CD4-positive, alpha-beta T cell treated with Interleukin-4 for 4 hours (primary cell): ENCODE measurements around the gene DUSP22.

ENCODE experiments used
- DNase-seq: peaks from one replicate; pipeline ENCODE4 v3.0.0-alpha.2; 2020

Gene DUSP22

GRCh38 chr6:311679-312220 is 19.5 kb downstream of the DUSP22 start:
- DNase-seq, result no peak

DNA sequence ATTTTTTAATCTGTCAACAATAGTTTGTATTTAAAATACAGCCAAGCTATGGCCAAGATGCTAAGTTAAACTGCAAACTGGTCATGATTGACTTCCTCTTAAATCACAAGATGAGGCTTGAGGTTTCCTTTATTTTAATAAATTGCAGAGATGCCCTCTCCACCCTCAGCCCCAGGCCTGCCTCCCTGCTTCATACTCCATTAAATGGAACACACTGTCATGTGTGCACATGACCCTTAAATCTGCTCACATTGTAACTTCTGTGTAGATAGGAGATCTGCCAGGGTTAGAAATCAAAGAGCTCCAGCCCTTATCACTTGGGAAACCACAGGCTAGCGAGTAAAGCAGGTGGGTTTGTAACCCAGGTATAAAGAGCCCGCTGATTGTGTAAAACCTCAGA is 20.8 kb downstream of the DUSP22 start:
- DNase-seq, result peak; percentile 33

GRCh38 chr6:313917-314316 is 21.6 kb downstream of the DUSP22 start:
- DNase-seq, result no peak

DNA sequence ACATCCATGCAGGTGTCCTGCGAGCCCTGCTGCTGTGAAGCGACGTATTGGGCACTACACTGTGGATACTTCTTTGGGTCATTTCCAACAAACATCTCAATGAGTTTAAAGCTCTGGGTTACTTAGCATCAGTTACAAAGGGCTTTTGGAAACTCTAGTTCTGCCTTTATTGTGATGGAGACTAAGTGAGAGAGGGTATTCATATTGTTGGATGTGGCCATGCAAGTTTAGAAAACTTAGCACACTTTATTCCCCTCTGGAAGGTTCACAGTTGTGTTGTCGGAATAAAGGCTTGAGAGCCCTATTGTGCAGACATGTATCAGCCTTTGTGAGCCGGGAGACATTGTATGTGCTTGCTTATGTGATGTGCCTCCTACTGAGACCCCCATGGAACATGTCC is 22.1 kb downstream of the DUSP22 start:
- DNase-seq, result no peak

DNA sequence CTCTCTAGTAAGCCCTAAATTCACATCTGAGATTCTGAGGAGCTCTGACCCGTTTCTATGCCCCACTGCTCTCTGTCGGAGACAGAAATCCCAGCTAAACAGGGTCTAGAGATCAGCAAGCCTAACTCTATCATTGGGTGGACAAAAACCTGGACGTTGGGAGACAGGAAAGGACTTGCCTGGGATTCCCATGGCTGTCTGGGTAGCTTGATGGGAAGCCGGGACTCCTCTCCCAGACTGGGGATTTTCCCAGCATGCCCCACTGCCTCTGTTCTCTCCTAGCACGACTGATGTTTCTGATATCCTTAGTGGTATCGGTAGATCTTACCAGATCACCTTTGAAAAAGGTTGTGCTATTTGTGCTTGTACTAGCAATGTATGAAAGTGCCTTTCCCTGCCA is 22.9 kb downstream of the DUSP22 start:
- no peak for DNase-seq

- DNase-seq, result no peak
Observed at GRCh38 chr6:315921-316752, 23.9 kb downstream of the DUSP22 start.

GRCh38 chr6:316753-317038 is 24.4 kb downstream of the DUSP22 start:
- DNase-seq, result no peak

GRCh38 chr6:317060-317447 is 24.8 kb downstream of the DUSP22 start:
- no peak for DNase-seq

- no peak for DNase-seq
Observed at GRCh38 chr6:317448-318144, 25.3 kb downstream of the DUSP22 start.

- no peak for DNase-seq
Observed at GRCh38 chr6:318243-318890, 26.1 kb downstream of the DUSP22 start.

DNA sequence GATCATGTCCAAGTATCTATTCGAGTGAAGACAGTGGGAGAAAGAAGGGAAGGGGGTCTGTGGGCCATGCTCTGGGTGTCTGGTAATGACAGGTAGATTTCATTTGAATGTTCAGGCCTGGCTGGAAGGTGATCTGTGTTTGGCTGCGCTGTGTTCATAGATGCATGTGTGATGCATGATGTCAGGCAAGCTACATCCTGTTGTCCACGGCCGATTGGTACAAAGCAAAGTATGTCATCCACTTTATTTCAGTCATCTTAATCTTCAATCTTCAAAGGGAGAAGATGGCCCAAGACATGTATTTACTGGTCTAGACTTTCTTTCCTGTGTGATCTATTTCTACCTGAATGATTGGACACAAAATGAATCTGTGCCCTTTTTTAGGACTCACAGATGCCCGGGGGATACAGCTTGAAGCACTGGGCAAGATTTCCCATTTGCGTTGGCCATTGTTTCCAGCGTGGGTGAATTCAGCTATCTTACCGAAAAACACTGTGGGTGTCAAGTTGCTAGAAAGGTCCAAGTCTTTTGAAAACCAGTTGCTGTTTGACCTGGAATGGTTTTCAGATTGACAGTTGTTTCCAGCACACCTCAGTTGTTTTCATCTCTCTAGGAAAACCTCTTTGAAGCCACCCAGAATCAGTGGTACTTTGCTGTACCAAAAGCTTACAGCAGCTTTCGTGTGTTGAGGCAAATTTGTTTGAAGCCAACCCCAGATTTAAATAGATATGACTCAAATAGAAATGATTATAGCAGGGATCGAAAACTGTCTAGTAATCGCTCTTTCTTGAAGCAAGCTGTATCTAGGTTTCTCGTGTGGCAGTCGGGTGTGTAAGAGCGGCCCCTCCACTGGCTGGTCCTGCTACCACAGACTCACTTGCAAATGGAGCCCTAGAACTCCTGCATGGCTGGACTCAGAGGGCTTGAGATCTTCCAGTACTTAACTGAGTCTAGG is 27.2 kb downstream of the DUSP22 start:
- no peak for DNase-seq

- no peak for DNase-seq
Observed at GRCh38 chr6:320351-321157, 28.3 kb downstream of the DUSP22 start.

- no peak for DNase-seq
Observed at GRCh38 chr6:321158-321438, 28.8 kb downstream of the DUSP22 start.

- no peak for DNase-seq
Observed at GRCh38 chr6:321536-322258, 29.4 kb downstream of the DUSP22 start.

DNA sequence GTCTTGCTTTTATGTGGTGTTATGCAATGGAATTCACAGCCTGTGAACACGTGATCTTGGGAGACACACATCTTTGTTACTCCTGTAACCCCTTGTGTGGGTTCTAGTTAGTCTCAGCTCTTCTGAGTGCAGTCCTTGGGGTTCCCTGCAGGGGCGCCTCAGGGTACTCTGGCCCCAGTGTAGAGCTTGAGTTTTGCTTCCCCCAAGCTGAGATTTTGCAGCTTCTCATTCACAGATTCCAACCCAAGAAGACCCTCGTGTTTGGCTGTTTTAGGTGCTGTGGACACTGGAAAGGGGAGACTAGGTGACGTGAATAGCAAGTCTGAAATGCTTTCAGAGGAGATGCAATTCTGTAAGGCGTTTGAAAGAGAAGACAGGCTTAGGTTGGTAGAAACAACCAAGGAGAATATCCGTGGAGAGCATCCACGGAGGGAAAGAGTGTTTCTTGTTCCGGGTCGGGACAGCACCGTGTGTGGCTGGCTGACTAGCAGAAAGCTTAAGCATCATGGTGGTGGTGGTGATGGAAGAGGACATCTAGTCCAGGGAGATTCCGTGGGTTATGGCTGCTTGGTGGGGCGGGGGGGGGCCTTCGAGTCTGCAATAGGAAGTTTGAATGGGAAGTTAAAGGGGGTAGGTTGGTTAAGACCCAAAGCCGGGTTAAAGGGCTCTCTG is 30.1 kb downstream of the DUSP22 start:
- DNase-seq, result no peak

DNA sequence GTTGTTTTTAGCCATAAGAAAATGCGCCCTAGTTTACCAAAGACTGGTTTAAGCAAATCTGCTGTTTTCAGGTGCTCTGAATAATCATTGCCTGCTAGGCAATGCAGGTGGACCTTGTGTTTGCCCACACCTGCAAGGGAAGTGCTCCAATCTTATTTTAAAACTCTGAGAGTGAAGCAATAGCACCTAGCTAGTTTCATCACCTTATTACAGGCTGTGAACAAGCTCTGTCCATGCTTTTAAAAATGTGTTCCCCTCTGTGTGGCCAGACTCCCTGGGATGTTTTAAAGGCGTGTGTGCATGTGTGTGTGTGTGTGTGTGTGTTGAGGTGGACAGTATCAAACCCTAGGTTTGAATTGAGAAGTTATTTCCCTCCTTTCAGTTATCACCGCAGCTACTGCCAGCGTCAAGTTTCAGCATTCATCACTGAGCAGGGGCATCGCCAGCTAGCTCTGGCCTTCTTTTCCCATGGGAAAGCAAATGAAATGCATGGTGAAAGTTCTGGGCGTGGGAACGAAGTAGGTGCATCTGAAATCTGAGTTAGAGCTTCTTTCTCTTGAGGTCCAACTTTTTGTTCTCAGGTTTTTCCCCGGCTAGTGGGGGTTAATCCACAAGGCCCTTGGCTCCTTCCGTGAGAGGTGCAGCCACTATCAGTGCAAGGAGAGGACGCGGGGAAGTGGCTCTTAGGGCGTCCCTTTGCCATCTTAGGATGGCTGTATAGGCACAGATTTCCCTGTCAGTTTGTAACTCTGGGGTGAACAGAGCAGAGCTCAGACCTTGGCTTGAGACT is 30.8 kb downstream of the DUSP22 start:
- DNase-seq, result no peak

DNA sequence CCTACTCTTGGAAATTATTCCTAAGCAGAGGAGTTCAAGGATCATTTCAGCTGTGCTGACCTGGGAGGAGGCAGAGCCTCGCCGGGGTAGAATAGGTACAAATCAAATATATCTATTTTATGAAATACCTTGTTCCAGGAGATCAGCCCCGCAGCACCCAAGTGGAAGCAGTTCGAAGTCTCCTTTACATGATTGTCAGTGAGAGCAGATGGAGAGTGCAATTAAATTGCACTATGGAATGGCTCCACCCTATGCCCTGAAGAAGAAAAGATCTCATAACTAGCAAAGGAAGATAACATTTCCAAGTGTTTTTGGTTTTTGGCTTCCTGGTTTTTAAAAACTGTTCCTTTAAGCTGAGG is 31.4 kb downstream of the DUSP22 start:
- no peak for DNase-seq

DNA sequence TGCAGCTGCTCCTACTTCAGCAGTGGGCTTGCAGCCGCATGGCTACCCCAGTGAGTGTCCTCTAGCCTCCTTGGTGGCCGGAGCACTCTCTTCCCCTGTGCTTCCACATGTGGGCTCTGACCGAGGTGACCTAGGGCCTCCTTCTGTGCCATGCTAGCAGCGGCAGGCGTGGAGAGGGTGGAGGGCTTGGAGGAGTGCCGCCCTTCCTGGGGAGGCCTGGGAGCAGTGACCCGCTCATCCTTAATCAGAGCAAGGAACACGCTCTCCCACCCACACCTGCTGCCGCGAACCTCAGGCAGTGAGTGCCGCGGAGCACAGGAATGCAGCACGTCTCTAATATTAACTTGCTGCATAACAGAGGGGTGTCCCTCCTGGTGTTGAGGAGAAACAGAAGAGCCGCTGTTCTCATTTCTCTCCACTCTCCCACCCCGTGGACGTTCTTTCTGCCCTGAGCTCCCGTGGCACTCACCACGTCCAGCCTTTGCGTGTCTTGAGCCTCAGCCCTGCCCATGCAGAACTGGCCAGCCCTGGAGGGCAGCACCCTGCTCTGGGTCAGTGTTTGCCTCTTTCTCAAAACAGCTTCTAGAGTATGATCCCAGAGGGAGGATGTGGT is 31.9 kb downstream of the DUSP22 start:
- DNase-seq, result no peak

GRCh38 chr6:324729-325125 is 32.4 kb downstream of the DUSP22 start:
- no peak for DNase-seq
